NCI-H510A treated with DMSO at 0.1 percent for 48 hours (cell line): ENCODE measurements around the gene GNAZ.
A peak's percentile ranks its signal among the peaks of the same experiment; 100 is the strongest.

Experiments used
- DNase-seq: peaks from one replicate; lab custom pipeline; 2025; lab: John Stamatoyannopoulos, UW

GNAZ gene

DNA sequence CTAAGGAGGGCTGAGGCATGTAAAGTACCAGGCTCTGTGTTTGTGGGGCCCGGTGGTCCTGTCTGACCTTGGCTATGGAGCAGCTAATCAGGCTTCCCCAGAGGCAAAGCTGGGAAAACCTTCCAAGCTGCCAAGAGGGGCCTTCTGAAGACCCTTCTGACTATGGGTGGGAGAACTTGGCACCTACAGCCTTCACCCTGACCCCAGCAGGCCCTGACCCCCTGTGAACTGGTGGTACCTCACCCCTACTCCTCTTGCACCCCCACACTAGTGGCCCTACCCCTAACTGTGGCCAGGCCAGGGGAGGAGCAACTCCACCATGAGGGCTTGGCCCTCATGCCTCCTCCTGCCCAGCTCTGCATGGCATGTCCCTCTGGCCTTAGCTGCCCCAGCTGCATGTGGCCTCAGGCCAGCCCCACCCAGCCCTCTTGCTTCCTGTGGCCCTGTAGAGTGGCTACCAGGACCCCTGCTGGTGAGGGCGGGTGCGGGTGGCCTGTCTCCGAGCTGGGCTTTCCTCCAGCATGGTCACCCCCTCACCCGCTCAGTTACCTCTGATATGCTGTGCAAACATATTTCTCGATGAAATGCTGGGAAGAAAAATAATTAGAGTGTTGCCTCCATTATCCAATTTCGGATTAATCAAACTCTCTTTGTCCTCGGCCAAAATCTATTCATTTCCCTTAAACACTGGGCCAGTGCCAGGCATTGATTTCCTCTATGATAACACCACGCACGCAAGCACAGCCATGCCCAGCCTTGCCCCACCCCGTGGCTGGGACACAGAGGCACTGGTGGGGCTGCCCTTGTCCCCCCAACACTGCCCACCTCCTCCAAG is 7.5 kb downstream of the GNAZ start:
- DNase-seq, result no peak

DNA sequence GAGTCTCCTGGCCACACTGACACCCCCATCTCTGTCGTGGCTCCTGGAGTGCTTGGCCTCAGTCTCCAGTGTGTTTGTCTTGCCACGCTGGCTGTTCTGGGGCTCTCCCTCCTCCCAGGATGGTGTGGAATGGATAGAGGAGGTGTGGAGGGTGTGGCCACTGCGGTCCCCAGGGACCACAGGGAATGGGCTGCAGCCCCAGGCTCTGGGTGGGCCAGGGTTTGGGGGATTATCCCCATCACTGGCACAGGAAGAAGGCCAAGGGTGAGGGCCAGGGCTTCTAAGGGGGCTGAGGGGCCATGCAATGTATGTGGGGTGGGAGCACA is 8.1 kb downstream of the GNAZ start:
- DNase-seq, result no peak

DNA sequence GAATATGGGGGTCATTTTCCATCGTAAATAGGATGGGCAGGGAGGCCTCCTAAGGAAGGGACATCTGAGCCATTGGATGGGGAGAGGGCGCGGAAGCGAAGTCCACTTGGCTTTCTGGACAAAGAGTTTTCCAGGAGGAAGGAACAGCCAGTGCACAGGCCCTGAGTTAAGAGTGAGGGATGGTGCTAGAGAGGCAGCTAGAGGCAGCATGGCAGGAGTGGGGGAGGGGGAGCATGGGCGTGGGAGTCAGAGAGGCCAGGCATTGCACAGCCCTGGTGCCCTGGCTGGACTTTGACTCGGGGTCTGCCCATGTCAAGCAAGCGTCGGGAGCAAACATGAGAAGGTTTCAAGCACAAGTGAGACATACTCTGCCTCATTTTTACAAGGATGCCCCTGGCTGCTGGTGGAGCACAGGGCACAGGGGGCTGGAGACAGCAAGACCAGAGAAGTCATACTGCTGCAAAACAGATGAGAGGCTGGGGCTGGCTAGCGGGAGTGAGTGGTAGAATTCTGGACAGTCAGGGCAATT is 9.0 kb downstream of the GNAZ start:
- DNase-seq, result no peak

DNA sequence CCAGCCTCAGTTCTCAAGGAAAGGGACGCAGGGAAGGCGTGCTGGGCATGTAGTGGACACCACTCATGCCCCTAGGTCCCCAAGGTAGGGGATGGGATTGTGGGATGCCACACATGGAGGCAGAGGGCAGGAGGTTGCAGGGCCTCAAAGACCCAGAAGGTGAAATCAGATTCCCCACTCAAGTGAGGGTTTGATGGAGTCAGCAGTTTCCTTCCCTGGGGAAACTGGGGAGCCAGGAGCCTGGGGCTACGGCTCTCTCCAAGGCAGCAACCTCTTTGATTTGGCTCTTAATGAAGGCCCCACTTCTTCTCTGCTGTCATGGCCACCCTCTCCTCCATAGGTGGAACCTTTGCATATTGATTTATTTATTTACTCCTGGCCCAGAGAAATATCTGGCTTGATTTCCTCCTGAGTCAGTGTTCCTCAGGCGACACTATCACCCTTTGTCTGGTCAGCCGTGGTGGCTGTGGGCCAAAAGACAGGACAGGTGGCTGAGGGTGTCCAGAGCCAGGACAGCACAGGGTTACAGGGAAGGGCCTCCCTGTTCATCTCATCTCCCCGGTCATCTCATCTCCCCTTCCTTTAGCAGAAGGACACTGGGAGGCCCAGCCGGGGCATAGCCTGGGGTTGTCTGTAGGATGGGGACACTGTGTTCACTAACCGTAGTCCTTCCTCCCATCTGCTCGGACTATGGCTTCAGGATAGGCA is 9.6 kb downstream of the GNAZ start:
- DNase-seq, result no peak

DNA sequence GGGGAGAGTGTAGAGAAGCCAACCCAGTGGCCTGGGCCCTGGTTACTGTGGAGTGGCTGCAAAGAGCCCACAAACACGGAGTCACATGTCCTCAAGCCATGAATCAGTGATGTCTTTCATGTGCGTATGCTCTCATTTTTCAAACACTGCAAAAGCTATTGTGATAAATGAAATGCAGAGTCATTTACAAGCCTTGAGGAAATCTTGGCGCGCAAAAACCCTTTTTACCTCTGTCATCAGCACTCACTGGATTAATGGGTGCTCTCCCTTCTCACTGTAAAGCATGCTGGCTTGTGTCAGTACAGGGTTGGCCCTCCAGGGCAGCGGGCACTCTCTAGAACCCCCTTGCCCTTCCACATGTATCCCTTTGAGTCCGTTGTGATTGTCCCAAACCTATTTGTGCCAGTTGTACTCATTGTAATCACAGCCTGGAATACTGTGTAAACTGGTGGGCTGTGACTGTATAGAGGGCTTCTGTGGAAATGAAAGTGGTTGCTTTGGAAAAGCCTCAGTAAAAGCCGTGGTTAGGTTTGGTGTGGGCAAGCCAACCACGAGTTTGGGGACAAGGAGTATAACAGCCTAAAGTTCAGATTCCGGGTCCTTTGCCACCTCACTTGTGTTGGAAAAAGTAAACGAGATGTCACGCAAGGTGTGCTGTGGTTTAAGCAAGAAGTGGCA is 10.4 kb downstream of the GNAZ start:
- no peak for DNase-seq

DNA sequence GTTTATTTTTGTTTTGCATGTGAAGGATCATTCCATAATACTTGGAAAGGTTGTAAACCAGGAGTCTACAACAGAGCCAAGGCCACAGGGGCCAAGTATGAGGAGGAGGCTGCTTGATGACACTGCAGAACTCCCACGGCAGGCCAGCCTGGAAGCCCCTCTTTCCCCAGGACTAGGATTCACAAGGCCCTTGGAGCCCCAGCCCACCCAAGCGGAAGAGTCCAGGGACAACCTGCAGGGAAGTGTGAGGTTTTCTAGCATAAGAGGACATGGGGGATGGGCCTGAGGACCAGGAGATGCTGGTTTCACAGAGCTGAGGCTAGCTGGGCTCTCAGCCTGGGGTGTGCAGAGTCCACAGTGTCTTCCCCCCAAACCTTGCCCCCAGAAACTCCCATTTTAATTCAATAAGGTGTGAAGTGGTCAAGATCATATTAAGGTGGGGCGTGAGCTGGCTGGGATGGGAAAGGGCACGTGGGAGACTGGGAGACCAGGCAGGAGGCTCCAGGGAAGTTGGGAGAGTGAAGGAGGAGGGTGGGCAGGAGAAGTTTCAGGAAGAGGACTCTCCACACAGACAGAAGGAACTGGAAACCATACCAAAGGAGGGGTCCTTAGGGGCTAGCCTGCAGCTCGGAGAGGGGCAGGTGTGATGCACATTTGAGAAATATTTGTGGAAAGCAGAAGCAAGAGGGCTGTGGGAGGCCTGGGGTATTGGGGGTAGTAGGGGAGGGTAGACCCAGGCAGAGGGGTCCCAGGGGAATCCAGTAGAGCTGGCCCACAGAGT is 12.4 kb downstream of the GNAZ start:
- no peak for DNase-seq

DNA sequence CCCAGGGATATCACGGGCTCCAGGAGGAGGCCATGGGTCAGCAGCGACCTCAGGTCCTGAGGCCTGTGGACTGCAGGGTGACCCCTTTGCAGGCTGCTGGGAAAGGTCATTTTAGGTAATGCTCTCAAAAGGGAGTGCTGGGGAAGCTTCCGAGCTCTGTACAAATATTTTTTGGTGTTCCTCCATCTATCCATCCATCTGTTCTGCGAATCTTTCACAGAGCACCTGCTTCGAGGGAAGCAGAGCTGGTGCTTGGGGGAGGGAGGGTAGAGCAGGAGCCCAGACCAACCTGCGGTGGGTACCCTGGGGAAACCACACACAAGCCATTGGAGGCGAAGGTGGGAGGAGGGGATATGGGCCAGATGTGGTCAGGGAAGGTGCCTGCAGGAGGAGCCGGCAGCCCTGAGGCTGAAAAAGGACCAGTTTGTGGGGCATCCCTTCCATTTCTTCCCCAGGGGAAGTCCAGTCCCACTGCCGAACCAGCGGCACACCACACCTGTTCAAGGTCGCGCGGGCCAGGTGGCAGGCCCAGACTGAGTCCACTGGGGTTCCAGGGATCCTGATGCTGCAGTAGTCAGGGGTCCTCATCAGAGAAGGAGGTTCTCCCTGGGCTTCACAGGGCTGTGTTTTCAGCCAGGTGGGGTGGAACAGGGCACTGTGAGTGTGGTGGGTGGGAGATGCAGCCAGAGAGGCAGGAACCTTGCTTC is 13.1 kb downstream of the GNAZ start:
- DNase-seq, result no peak

DNA sequence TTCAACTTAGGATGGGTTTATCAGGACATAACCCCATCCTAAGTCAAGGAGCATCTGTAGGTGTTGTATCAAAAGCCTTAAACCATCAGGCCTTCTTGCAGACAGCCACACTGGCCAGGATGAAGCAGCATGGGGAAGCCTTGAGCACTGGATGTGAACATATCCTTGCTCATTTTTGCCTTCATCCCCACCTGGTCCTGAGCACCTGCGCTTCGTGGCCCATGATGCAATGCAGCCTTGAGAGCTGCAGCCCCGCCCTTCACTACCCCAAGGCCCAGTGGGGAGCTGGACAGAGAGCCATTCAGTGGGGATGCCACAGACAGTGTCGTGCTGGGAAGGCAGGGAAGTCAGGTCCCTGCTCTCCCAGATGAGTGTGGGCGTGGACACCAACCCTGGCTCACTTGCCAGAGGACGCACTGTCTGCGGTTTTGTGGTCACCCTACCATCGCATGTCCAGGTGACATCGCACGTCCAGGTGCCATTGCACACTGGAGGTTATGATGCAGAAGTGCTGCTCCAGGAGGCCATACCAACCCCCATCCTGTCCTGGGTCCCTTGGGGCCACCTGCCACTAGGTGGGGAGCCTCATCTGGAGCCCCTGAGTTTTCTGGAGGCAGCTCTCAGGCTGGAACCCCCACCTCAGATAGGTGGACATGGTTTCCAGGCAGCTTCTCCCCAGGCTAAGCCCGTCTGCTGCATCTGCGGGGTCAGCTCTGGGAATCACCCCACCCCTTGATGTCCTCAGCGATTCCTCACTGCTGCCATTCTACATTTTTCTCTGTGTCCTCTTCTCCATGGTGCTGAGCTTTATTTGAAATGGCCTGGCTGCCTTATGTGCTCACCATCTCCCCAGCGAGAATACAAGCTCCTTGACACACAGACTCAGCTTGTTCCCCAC is 14.4 kb downstream of the GNAZ start:
- no peak for DNase-seq

DNA sequence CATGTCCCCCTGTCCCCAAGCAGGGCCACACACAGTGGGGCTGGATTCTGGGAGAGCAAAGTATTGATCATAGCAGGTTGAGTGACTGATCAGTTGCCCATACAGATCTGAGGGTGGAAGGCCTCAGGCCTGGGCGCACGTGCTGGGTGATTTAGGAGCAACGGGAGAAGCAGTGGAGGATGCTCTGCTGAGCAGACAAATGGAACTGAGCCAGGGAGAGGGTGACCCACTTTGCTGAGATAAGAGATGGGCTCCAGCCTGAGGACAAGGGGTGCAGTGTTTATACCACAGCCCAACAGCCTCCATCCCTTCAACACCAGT is 15.0 kb downstream of the GNAZ start:
- DNase-seq, result no peak

DNA sequence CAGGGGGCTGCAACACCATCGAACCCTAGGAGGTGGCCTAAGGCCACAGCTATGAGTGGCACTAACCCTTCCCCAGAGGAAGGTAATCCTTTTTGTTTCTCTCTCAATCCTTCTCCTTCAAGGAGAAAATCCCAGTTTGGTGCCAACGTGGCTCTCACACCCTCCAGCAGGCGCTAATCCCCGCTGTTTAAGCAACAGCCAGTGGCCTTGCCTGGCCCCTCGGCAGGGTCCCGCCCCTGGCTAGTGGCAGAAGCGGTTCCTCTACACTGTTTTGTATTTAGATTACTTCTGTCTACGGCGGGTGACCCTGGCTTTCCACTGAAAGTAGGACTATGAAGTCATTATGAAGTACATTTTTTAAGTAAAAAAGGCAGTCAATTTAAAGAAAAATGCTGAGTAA is 15.5 kb downstream of the GNAZ start:
- no peak for DNase-seq

DNA sequence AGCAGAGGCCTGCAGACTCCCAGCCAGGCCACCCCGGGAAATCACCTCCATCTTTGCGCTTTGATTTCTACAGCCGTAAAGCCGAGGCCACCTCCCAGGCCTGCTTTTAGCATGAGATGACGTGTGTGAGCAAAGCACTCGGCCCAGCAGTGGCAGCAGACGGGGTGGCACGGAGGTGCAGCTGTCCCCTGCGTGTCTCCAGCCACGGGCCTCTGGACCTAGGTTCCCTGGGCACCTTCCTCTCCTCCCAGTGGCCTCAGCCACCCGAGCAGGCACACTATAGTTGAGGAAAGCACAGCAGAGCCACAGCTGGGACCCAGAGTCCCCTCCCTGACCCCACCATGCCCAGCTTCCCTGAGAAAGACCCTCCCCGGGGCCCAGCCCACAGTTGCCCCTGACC is 15.9 kb downstream of the GNAZ start:
- no peak for DNase-seq

DNA sequence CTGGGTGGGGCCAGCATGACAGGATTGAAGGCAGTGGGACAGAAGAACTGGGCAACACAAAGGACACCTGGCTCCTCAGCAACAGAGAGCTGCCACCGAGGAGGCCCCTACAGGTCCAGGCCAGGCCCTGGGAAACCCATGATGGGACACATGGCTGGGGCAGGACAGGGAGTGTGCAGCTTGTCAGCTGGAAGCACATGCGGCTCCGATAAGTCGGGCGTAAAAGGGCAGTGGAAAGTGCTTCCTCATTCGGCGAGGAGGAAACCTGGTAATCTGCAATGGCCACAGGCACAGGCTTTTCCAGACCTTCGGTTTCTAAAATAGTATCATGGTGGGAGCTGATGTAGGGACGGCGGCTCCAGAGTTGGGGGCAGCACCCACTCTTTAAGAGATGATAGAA is 16.5 kb downstream of the GNAZ start:
- DNase-seq, result no peak

DNA sequence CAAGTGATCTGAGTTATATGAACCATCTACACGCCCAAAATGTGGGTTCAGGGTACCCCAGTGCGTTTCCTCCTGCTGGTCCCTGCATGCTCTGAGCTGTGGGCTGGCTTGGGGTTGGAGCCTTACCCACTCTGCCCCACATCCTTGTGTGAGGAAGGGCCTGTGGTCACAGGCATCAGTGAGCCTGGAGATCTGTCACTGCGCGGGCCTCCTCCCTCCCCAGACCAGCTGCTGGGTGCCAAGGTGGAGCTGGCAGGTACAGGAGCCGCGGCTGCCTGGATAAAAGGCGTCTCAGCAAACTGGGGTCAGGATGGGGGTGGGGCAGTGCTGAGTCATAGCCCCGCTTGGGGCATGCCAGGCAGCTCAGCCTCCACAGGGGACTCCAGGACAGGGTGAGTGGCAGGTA is 17.9 kb downstream of the GNAZ start:
- peak; percentile 4 for DNase-seq

DNA sequence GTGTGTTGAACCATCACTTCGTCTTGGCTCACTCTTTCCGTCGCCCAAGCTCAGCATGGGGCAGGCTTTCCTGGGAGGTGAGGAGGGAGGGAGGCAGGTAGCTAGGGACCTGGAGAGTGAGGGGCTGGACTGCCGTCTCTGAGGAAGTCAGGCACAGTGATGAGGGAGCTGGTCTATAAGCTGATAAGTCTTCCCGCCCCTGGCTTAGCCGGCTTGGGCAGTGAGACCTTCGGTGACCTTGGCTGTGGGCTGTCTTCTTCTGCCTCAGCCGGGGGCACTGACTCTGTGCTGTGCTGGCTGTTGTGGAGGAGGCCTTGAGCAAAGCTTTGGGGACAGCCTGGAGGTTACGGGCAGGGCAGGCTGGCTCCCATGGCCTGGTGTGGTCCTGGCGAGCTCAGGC is 18.7 kb downstream of the GNAZ start:
- no peak for DNase-seq

DNA sequence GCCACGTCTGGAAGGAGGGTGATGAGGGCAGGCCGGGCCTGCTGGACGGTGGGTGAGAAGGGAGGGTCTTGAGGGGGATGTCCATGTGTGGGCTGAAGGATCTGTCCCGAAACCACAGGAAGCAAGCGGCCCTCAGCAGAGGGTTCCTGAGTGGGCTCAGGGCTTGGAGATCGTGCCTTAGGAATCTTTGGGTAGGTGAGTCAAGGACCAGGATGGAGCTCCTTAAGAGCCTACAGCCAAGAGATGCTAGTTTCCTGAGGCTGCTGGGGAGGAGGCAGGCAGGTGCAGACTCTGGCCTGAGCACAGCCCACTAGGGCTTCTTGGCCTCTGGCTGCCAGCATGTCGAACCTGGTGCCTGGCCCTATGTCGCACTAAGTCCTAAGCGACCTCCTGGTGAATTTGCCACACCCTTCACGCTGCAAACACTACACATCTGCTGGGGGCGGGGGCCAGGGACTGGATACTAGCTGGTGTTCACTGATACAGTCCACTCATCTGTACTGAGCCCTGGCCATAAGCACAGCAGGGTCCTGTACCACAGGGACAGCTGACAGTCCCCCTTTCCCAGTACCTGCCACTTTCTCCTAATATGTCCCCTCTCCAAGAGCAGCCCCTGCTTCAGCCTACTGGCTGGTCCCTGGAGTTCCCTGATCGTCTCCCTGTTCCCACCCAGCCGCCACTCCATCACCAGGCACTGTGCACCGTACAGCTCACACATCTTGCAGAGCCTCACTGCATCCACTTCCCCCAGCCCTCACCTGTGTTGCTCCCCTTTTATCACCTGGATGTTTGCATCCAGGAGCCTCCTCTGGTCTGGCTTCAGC is 19.5 kb downstream of the GNAZ start:
- DNase-seq, result no peak

DNA sequence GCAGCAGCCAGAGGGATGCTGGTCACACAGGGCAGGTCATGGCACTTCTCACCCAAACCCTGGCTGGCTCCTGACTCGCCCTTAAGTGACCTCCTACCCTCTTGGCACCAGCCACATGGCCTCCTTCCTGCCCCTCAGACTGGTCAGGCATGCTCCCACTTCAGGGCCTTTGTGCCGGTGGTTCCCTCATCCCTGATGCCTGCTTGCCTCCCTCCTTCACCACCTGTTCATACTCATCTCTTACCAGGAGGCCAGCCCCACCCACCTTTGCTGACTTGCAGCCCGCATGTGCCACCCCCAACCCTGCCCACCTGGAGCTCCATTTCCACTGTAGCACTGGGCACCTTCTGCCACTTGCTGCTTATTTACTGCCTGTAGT is 20.1 kb downstream of the GNAZ start:
- DNase-seq, result peak; percentile 23

DNA sequence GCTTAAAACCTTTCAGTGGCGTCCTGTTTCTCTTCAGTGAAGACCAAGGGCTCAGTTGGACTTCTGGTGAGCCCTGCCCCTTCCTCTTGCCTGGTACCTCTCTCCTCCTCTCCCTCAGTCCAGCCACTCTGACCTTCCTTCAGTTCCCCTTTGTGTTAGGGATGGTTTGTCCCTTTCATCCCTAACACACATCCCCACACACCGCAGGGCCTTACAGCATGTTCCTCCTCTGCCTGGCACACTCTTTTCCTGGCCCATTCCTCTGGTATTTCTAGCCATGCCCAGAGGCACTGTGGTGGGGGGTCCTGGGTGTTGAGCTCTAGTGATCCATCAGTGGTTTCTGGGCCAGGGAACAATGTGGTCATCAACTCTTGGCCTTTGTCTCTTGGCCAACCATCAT is 21.4 kb downstream of the GNAZ start:
- DNase-seq, result no peak

DNA sequence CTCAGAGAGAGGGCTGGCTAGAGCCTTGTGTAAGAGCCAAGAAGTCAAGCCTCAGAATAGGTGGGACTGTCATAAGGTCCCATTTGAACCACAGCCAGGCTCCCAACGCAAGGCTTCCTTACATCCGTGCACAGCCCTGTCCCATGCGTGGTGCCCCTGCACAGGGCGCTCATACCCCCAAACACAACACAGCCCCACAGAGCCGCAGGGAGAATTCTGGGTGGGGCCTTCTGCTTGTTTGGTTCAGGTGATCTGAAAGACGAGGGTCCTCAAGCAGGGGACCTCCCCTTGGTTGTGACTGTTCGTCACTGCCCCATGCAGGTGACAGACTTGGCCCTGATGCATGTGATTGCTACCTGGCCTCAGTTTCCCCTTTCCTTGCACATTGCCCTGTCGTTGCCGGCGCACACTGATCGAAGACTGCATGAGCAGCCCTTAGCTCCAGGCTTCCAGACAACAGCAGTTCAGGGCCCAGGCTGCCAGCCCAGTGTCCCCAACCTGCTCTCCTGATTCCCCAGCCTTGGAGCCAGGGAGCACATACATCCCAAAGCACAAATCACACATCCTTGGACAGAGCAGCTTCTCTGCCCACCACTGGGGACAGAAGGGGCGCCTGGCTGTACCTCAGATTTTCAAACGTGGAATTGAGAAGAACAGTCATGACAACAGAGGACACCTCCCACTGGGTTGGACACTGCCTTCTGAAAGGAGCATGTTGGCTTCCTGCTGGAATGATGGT is 22.1 kb downstream of the GNAZ start:
- DNase-seq, result no peak
